GM12872 (cell line): ENCODE measurements around the gene LASP1.
A peak's percentile ranks its signal among the peaks of the same experiment; 100 is the strongest.

ENCODE experiments used
- CTCF ChIP-seq: IDR thresholded peaks from 3 replicates; pipeline ENCODE4 v1.5.1; 2011; ENCODE audit warnings: low read depth, mild to moderate bottlenecking, low read length, moderate library complexity; ENCODE audit not compliant: insufficient read depth

Gene LASP1

GRCh38 chr17:38900978-38901656 lies 31.3 kb downstream of the LASP1 start:
- TF ChIP-seq CTCF: no peak

- TF ChIP-seq CTCF: no peak
Observed at GRCh38 chr17:38903404-38903803, 33.5 kb downstream of the LASP1 start.

GRCh38 chr17:38904892-38905291 lies 35.0 kb downstream of the LASP1 start:
- TF ChIP-seq CTCF: no peak

- no peak for TF ChIP-seq CTCF
Observed at GRCh38 chr17:38905375-38905774, 35.5 kb downstream of the LASP1 start.

- TF ChIP-seq CTCF: no peak
Observed at GRCh38 chr17:38906460-38907228, 36.8 kb downstream of the LASP1 start.

- TF ChIP-seq CTCF: peak; percentile 33; the same call in 1 of the 3 replicates
Observed at GRCh38 chr17:38907930-38908675, 38.2 kb downstream of the LASP1 start.

- no peak for TF ChIP-seq CTCF
Observed at GRCh38 chr17:38908676-38909181, 38.9 kb downstream of the LASP1 start.
